H9 (cell line): ENCODE data around the gene IGFALS. TPM values are rescaled to one million over a fixed set of nuclear protein-coding genes. Genes with fewer than 3 reads are reported as not detected.

Source experiments
- DNase-seq: peaks from one replicate; pipeline ENCODE4 v3.0.0-alpha.2; 2017
- H2AFZ ChIP-seq: one replicate; pipeline ENCODE4 v1.6.1; 2013; ENCODE audit warnings: mild to moderate bottlenecking, low read length, control low read depth, moderate library complexity
- H2AK5ac ChIP-seq: 2 replicates; pipeline ENCODE4 v1.6.1; 2013; ENCODE audit warnings: low read length, control low read depth, mixed read lengths; ENCODE audit not compliant: insufficient read length
- H2BK120ac ChIP-seq: one replicate; pipeline ENCODE4 v1.6.1; 2013; ENCODE audit warnings: low read depth, mild to moderate bottlenecking, low read length, control low read depth, inconsistent platforms; ENCODE audit not compliant: poor library complexity, severe bottlenecking
- H2BK12ac ChIP-seq: 2 replicates; pipeline ENCODE4 v1.6.1; 2013; ENCODE audit warnings: low read length, control low read depth, mixed read lengths, low read depth; ENCODE audit not compliant: insufficient read length
- H2BK15ac ChIP-seq: 2 replicates; pipeline ENCODE4 v1.6.1; 2013; ENCODE audit warnings: low read depth, low read length, control low read depth
- H2BK20ac ChIP-seq: one replicate; pipeline ENCODE4 v1.6.1; 2013; ENCODE audit warnings: low read depth, mild to moderate bottlenecking, low read length, control low read depth, inconsistent platforms; ENCODE audit not compliant: poor library complexity, severe bottlenecking
- H2BK5ac ChIP-seq: 2 replicates; pipeline ENCODE4 v1.6.1; 2013; ENCODE audit warnings: low read length, control low read depth, mixed read lengths; ENCODE audit not compliant: insufficient read length
- H3K14ac ChIP-seq: 2 replicates; pipeline ENCODE4 v1.6.1; 2013; ENCODE audit warnings: low read length, control low read depth; ENCODE audit not compliant: insufficient read depth
- H3K18ac ChIP-seq: 2 replicates; pipeline ENCODE4 v1.6.1; 2013; ENCODE audit warnings: low read depth, mild to moderate bottlenecking, mixed read lengths, low read length, control low read depth; ENCODE audit not compliant: insufficient read length
- H3K23ac ChIP-seq: 2 replicates; pipeline ENCODE4 v1.6.1; 2013; ENCODE audit warnings: low read length, control low read depth, mixed read lengths, low read depth; ENCODE audit not compliant: insufficient read length
- H3K23me2 ChIP-seq: 2 replicates; pipeline ENCODE4 v1.6.1; 2013; ENCODE audit warnings: low read depth, mild to moderate bottlenecking, mixed read lengths, low read length, control low read depth; ENCODE audit not compliant: insufficient read length, poor library complexity, severe bottlenecking
- H3K27ac ChIP-seq: 2 replicates; pipeline ENCODE4 v1.5.1; 2013; ENCODE audit warnings: low read length, control low read depth, mixed read lengths, low read depth; ENCODE audit not compliant: insufficient read length
- H3K27me3 ChIP-seq: 2 replicates; pipeline ENCODE4 v1.6.1; 2013; ENCODE audit warnings: low read length, control low read depth, inconsistent platforms; ENCODE audit not compliant: insufficient read depth
- H3K4ac ChIP-seq: 2 replicates; pipeline ENCODE4 v1.6.1; 2013; ENCODE audit warnings: low read depth, mild to moderate bottlenecking, control low read depth, inconsistent platforms, low read length, moderate library complexity
- H3K4me1 ChIP-seq: 2 replicates; pipeline ENCODE4 v1.6.1; 2013; ENCODE audit warnings: low read length, control low read depth, inconsistent platforms; ENCODE audit not compliant: insufficient read depth
- H3K4me2 ChIP-seq: 2 replicates; pipeline ENCODE4 v1.6.1; 2013; ENCODE audit warnings: low read length, control low read depth, mixed read lengths; ENCODE audit not compliant: insufficient read length, insufficient read depth
- H3K56ac ChIP-seq: 2 replicates; pipeline ENCODE4 v1.6.1; 2013; ENCODE audit warnings: low read depth, mild to moderate bottlenecking, mixed read lengths, low read length, control low read depth; ENCODE audit not compliant: insufficient read length
- H3K79me1 ChIP-seq: 2 replicates; pipeline ENCODE4 v1.6.1; 2013; ENCODE audit warnings: low read depth, mild to moderate bottlenecking, moderate library complexity, low read length, control low read depth, inconsistent platforms; ENCODE audit not compliant: insufficient read depth, poor library complexity, severe bottlenecking
- H3K79me2 ChIP-seq: 2 replicates; pipeline ENCODE4 v1.6.1; 2013; ENCODE audit warnings: low read length, control low read depth, inconsistent platforms; ENCODE audit not compliant: insufficient read depth
- H3K9ac ChIP-seq: 2 replicates; pipeline ENCODE4 v1.6.1; 2013; ENCODE audit warnings: low read length, control low read depth, mixed read lengths; ENCODE audit not compliant: insufficient read length; ENCODE audit errors: extremely low read depth
- H3K9me3 ChIP-seq: one replicate; pipeline ENCODE4 v1.6.1; 2013; ENCODE audit warnings: low read depth, low read length, inconsistent platforms; ENCODE audit not compliant: control insufficient read depth
- H3T11ph ChIP-seq: one replicate; pipeline ENCODE4 v1.6.1; 2013; ENCODE audit warnings: mild to moderate bottlenecking, low read length, control low read depth, inconsistent platforms
- H4K20me1 ChIP-seq: one replicate; pipeline ENCODE4 v1.6.1; 2013; ENCODE audit not compliant: control insufficient read depth, insufficient read length, insufficient read depth
- H4K5ac ChIP-seq: 2 replicates; pipeline ENCODE4 v1.6.1; 2013; ENCODE audit warnings: low read depth, mild to moderate bottlenecking, mixed read lengths, low read length, control low read depth; ENCODE audit not compliant: insufficient read length
- H4K8ac ChIP-seq: replicated peaks from 2 replicates; pipeline ENCODE4 v1.6.1; 2013; ENCODE audit warnings: low read length, control low read depth, mixed read lengths, low read depth; ENCODE audit not compliant: insufficient read length
- H4K91ac ChIP-seq: 2 replicates; pipeline ENCODE4 v1.6.1; 2013; ENCODE audit warnings: low read depth, mild to moderate bottlenecking, moderate library complexity, mixed read lengths, low read length, control low read depth; ENCODE audit not compliant: insufficient read length
- H3K27ac Mint-ChIP-seq, 3 experiments: 2 replicates in 2 of 3; 3 replicates in 1 of 3; pipeline ENCODE4 v1.8.0; 2020 to 2021; ENCODE audit warnings: mixed read lengths in 3 of 3, mild to moderate bottlenecking in 1 of 3, moderate library complexity in 1 of 3
- H3K27me3 Mint-ChIP-seq: 2 replicates; pipeline ENCODE4 v1.8.0; 2021; ENCODE audit warnings: low read depth, mild to moderate bottlenecking, moderate library complexity, mixed read lengths
- H3K36me3 Mint-ChIP-seq, 3 experiments: 2 replicates in 2 of 3; 3 replicates in 1 of 3; pipeline ENCODE4 v1.8.0; 2020 to 2021; ENCODE audit warnings: low read depth in 3 of 3, mixed read lengths in 3 of 3; ENCODE audit not compliant: insufficient read depth in 1 of 3
- H3K4me1 Mint-ChIP-seq, 2 experiments: 2 replicates each; pipeline ENCODE4 v1.8.0; 2020; ENCODE audit warnings: mixed read lengths in 2 of 2
- H3K4me3 Mint-ChIP-seq, 2 experiments: 2 replicates in 1 of 2; 3 replicates in 1 of 2; pipeline ENCODE4 v1.8.0; 2020 to 2021; ENCODE audit warnings: mild to moderate bottlenecking in 2 of 2, mixed read lengths in 2 of 2, moderate library complexity in 1 of 2
- H3K9me3 Mint-ChIP-seq, 2 experiments: 2 replicates in 1 of 2; 3 replicates in 1 of 2; pipeline ENCODE4 v1.8.0; 2020; ENCODE audit warnings: mild to moderate bottlenecking in 2 of 2, mixed read lengths in 2 of 2, moderate library complexity in 1 of 2
- whole genome bisulfite sequencing: extraction: QIAGEN DNeasy Blood & Tissue Kit; methylation state at CpG from one replicate; pipeline ENCODE4 v1.1.7; 2013; ENCODE audit warnings: missing lambda C conversion rate, low lambda C conversion rate, mixed read lengths; ENCODE audit not compliant: insufficient read length; ENCODE audit errors: extremely low coverage; 5-methylcytosine and 5-hydroxymethylcytosine counted together
- total RNA-seq: library from RNA; stranded (reverse); gene quantifications from 2 replicates; pipeline ENCODE4 v1.2.1, GENCODE V29; 2021
- TF ChIP-seq, protein P1 (sequence below): fragments of 200-600 bp; sonication (generic); conservative IDR thresholded peaks from 3 replicates; pipeline ENCODE4 v1.8.0; 2021; ENCODE audit warnings: antibody characterized with exemption, mild to moderate bottlenecking

Gene IGFALS
- total RNA-seq, 1 experiment from 2014 or later = not detected

GRCh38 chr16:1764971-1765370 is 28.5 kb downstream of the IGFALS start:
- Histone ChIP-seq H4K5ac (no peak overlapping the region), H3T11ph (no peak overlapping the region), H3K27ac (no peak overlapping the region), H3K4me1 (no peaks in the 10 kb centered on the region), H3K79me1 (no peaks in the 10 kb centered on the region), H3K4ac (no peak overlapping the region), H3K79me2 (no peaks in the 10 kb centered on the region), H4K8ac (no peak overlapping the region), H3K23ac (no peak overlapping the region), H2AK5ac (no peak overlapping the region), H3K27me3 (no peaks in the 10 kb centered on the region), H3K23me2 (peaks cover 3% of the 10 kb centered on the region), H3K14ac (no peak overlapping the region), H2BK120ac (no peak overlapping the region), H4K91ac (no peak overlapping the region), H2BK20ac (no peak overlapping the region), H3K18ac (no peak overlapping the region), H3K56ac (no peak overlapping the region), H2BK12ac (no peak overlapping the region), H2BK5ac (no peak overlapping the region), H3K9ac (no peak overlapping the region), H3K4me2 (no peak overlapping the region), H2AFZ (no peak overlapping the region), H4K20me1 (no peaks in the 10 kb centered on the region), H3K9me3 (no peaks in the 10 kb centered on the region), H2BK15ac (no peak overlapping the region)
- TF ChIP-seq, protein P1, sequence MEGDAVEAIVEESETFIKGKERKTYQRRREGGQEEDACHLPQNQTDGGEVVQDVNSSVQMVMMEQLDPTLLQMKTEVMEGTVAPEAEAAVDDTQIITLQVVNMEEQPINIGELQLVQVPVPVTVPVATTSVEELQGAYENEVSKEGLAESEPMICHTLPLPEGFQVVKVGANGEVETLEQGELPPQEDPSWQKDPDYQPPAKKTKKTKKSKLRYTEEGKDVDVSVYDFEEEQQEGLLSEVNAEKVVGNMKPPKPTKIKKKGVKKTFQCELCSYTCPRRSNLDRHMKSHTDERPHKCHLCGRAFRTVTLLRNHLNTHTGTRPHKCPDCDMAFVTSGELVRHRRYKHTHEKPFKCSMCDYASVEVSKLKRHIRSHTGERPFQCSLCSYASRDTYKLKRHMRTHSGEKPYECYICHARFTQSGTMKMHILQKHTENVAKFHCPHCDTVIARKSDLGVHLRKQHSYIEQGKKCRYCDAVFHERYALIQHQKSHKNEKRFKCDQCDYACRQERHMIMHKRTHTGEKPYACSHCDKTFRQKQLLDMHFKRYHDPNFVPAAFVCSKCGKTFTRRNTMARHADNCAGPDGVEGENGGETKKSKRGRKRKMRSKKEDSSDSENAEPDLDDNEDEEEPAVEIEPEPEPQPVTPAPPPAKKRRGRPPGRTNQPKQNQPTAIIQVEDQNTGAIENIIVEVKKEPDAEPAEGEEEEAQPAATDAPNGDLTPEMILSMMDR = no peak
- no peak for DNase-seq
- Mint-ChIP-seq H3K4me3 (no peak overlapping the region), H3K4me1 (peaks cover under 1 to 2% of the 10 kb centered on the region in 2 experiments; a peak in 3 of 4 replicates), H3K27me3 (no peaks in the 10 kb centered on the region; the same call in 1 of the 2 replicates), H3K9me3 (no peaks in the 10 kb centered on the region), H3K27ac (no peak overlapping the region), H3K36me3 (peaks cover 7 to 41% (median 28%) of the 10 kb centered on the region in 3 experiments; a peak in 6 of 7 replicates)
- WGBS = no CpG with 5 or more reads among the region's 21 CpGs
